H9 (cell line): ENCODE results near the gene SIGLEC10. TPM values are rescaled to one million over a fixed set of nuclear protein-coding genes. Genes with fewer than 3 reads are reported as not detected.

Experiments
- DNase-seq: peaks from one replicate; pipeline ENCODE4 v3.0.0-alpha.2; 2017
- H2AFZ ChIP-seq: one replicate; pipeline ENCODE4 v1.6.1; 2013; ENCODE audit warnings: mild to moderate bottlenecking, low read length, control low read depth, moderate library complexity
- H2AK5ac ChIP-seq: 2 replicates; pipeline ENCODE4 v1.6.1; 2013; ENCODE audit warnings: low read length, control low read depth, mixed read lengths; ENCODE audit not compliant: insufficient read length
- H2BK120ac ChIP-seq: one replicate; pipeline ENCODE4 v1.6.1; 2013; ENCODE audit warnings: low read depth, mild to moderate bottlenecking, low read length, control low read depth, inconsistent platforms; ENCODE audit not compliant: poor library complexity, severe bottlenecking
- H2BK12ac ChIP-seq: 2 replicates; pipeline ENCODE4 v1.6.1; 2013; ENCODE audit warnings: low read length, control low read depth, mixed read lengths, low read depth; ENCODE audit not compliant: insufficient read length
- H2BK15ac ChIP-seq: 2 replicates; pipeline ENCODE4 v1.6.1; 2013; ENCODE audit warnings: low read depth, low read length, control low read depth
- H2BK20ac ChIP-seq: one replicate; pipeline ENCODE4 v1.6.1; 2013; ENCODE audit warnings: low read depth, mild to moderate bottlenecking, low read length, control low read depth, inconsistent platforms; ENCODE audit not compliant: poor library complexity, severe bottlenecking
- H2BK5ac ChIP-seq: 2 replicates; pipeline ENCODE4 v1.6.1; 2013; ENCODE audit warnings: low read length, control low read depth, mixed read lengths; ENCODE audit not compliant: insufficient read length
- H3K14ac ChIP-seq: 2 replicates; pipeline ENCODE4 v1.6.1; 2013; ENCODE audit warnings: low read length, control low read depth; ENCODE audit not compliant: insufficient read depth
- H3K18ac ChIP-seq: 2 replicates; pipeline ENCODE4 v1.6.1; 2013; ENCODE audit warnings: low read depth, mild to moderate bottlenecking, mixed read lengths, low read length, control low read depth; ENCODE audit not compliant: insufficient read length
- H3K23ac ChIP-seq: 2 replicates; pipeline ENCODE4 v1.6.1; 2013; ENCODE audit warnings: low read length, control low read depth, mixed read lengths, low read depth; ENCODE audit not compliant: insufficient read length
- H3K23me2 ChIP-seq: 2 replicates; pipeline ENCODE4 v1.6.1; 2013; ENCODE audit warnings: low read depth, mild to moderate bottlenecking, mixed read lengths, low read length, control low read depth; ENCODE audit not compliant: insufficient read length, poor library complexity, severe bottlenecking
- H3K27ac ChIP-seq: 2 replicates; pipeline ENCODE4 v1.5.1; 2013; ENCODE audit warnings: low read length, control low read depth, mixed read lengths, low read depth; ENCODE audit not compliant: insufficient read length
- H3K27me3 ChIP-seq: 2 replicates; pipeline ENCODE4 v1.6.1; 2013; ENCODE audit warnings: low read length, control low read depth, inconsistent platforms; ENCODE audit not compliant: insufficient read depth
- H3K4ac ChIP-seq: 2 replicates; pipeline ENCODE4 v1.6.1; 2013; ENCODE audit warnings: low read depth, mild to moderate bottlenecking, control low read depth, inconsistent platforms, low read length, moderate library complexity
- H3K4me1 ChIP-seq: 2 replicates; pipeline ENCODE4 v1.6.1; 2013; ENCODE audit warnings: low read length, control low read depth, inconsistent platforms; ENCODE audit not compliant: insufficient read depth
- H3K4me2 ChIP-seq: 2 replicates; pipeline ENCODE4 v1.6.1; 2013; ENCODE audit warnings: low read length, control low read depth, mixed read lengths; ENCODE audit not compliant: insufficient read length, insufficient read depth
- H3K56ac ChIP-seq: 2 replicates; pipeline ENCODE4 v1.6.1; 2013; ENCODE audit warnings: low read depth, mild to moderate bottlenecking, mixed read lengths, low read length, control low read depth; ENCODE audit not compliant: insufficient read length
- H3K79me1 ChIP-seq: 2 replicates; pipeline ENCODE4 v1.6.1; 2013; ENCODE audit warnings: low read depth, mild to moderate bottlenecking, moderate library complexity, low read length, control low read depth, inconsistent platforms; ENCODE audit not compliant: insufficient read depth, poor library complexity, severe bottlenecking
- H3K79me2 ChIP-seq: 2 replicates; pipeline ENCODE4 v1.6.1; 2013; ENCODE audit warnings: low read length, control low read depth, inconsistent platforms; ENCODE audit not compliant: insufficient read depth
- H3K9ac ChIP-seq: 2 replicates; pipeline ENCODE4 v1.6.1; 2013; ENCODE audit warnings: low read length, control low read depth, mixed read lengths; ENCODE audit not compliant: insufficient read length; ENCODE audit errors: extremely low read depth
- H3K9me3 ChIP-seq: one replicate; pipeline ENCODE4 v1.6.1; 2013; ENCODE audit warnings: low read depth, low read length, inconsistent platforms; ENCODE audit not compliant: control insufficient read depth
- H3T11ph ChIP-seq: one replicate; pipeline ENCODE4 v1.6.1; 2013; ENCODE audit warnings: mild to moderate bottlenecking, low read length, control low read depth, inconsistent platforms
- H4K20me1 ChIP-seq: one replicate; pipeline ENCODE4 v1.6.1; 2013; ENCODE audit not compliant: control insufficient read depth, insufficient read length, insufficient read depth
- H4K5ac ChIP-seq: 2 replicates; pipeline ENCODE4 v1.6.1; 2013; ENCODE audit warnings: low read depth, mild to moderate bottlenecking, mixed read lengths, low read length, control low read depth; ENCODE audit not compliant: insufficient read length
- H4K8ac ChIP-seq: replicated peaks from 2 replicates; pipeline ENCODE4 v1.6.1; 2013; ENCODE audit warnings: low read length, control low read depth, mixed read lengths, low read depth; ENCODE audit not compliant: insufficient read length
- H4K91ac ChIP-seq: 2 replicates; pipeline ENCODE4 v1.6.1; 2013; ENCODE audit warnings: low read depth, mild to moderate bottlenecking, moderate library complexity, mixed read lengths, low read length, control low read depth; ENCODE audit not compliant: insufficient read length
- H3K27ac Mint-ChIP-seq, 3 experiments: 2 replicates in 2 of 3; 3 replicates in 1 of 3; pipeline ENCODE4 v1.8.0; 2020 to 2021; ENCODE audit warnings: mixed read lengths in 3 of 3, mild to moderate bottlenecking in 1 of 3, moderate library complexity in 1 of 3
- H3K27me3 Mint-ChIP-seq: 2 replicates; pipeline ENCODE4 v1.8.0; 2021; ENCODE audit warnings: low read depth, mild to moderate bottlenecking, moderate library complexity, mixed read lengths
- H3K36me3 Mint-ChIP-seq, 3 experiments: 2 replicates in 2 of 3; 3 replicates in 1 of 3; pipeline ENCODE4 v1.8.0; 2020 to 2021; ENCODE audit warnings: low read depth in 3 of 3, mixed read lengths in 3 of 3; ENCODE audit not compliant: insufficient read depth in 1 of 3
- H3K4me1 Mint-ChIP-seq, 2 experiments: 2 replicates each; pipeline ENCODE4 v1.8.0; 2020; ENCODE audit warnings: mixed read lengths in 2 of 2
- H3K4me3 Mint-ChIP-seq, 2 experiments: 2 replicates in 1 of 2; 3 replicates in 1 of 2; pipeline ENCODE4 v1.8.0; 2020 to 2021; ENCODE audit warnings: mild to moderate bottlenecking in 2 of 2, mixed read lengths in 2 of 2, moderate library complexity in 1 of 2
- H3K9me3 Mint-ChIP-seq, 2 experiments: 2 replicates in 1 of 2; 3 replicates in 1 of 2; pipeline ENCODE4 v1.8.0; 2020; ENCODE audit warnings: mild to moderate bottlenecking in 2 of 2, mixed read lengths in 2 of 2, moderate library complexity in 1 of 2
- CTCF ChIP-seq: fragments of 200-600 bp; sonication (generic); conservative IDR thresholded peaks from 3 replicates; pipeline ENCODE4 v1.8.0; 2021; ENCODE audit warnings: antibody characterized with exemption, mild to moderate bottlenecking
- WGBS: extraction: QIAGEN DNeasy Blood & Tissue Kit; methylation state at CpG from one replicate; pipeline ENCODE4 v1.1.7; 2013; ENCODE audit warnings: missing lambda C conversion rate, low lambda C conversion rate, mixed read lengths; ENCODE audit not compliant: insufficient read length; ENCODE audit errors: extremely low coverage; 5-methylcytosine and 5-hydroxymethylcytosine counted together
- total RNA-seq: library from RNA; stranded (reverse); gene quantifications from 2 replicates; pipeline ENCODE4 v1.2.1, GENCODE V29; 2021

Gene SIGLEC10
- total RNA-seq, 1 experiment from 2014 or later: not detected

- no peaks in the 10 kb centered on the region for H3K4me1 ChIP-seq
- peak overlapping the region; percentile 24 to 61; a peak in 4 of 5 replicates for H3K4me3 Mint-ChIP-seq
- no peak overlapping the region for H3K4me2 ChIP-seq
- H3K79me2 ChIP-seq: no peaks in the 10 kb centered on the region
- no peak overlapping the region for H3K56ac ChIP-seq
- no peak overlapping the region for H3K23ac ChIP-seq
- no peak overlapping the region for H2BK12ac ChIP-seq
- H3K27me3 ChIP-seq: no peaks in the 10 kb centered on the region
- no peak overlapping the region for H2BK5ac ChIP-seq
- H4K91ac ChIP-seq: no peak overlapping the region
- no peak overlapping the region for H3K14ac ChIP-seq
- no peaks in the 10 kb centered on the region for H3K27me3 Mint-ChIP-seq
- TF ChIP-seq CTCF: no peak
- H3K23me2 ChIP-seq: peaks cover 21% of the 10 kb centered on the region
- no peaks in the 10 kb centered on the region for H4K20me1 ChIP-seq
- WGBS: no CpG with 5 or more reads among the region's 15 CpGs
- H3K79me1 ChIP-seq: no peaks in the 10 kb centered on the region
- H3K9me3 Mint-ChIP-seq: no peaks in the 10 kb centered on the region
- peaks cover 32 to 34% of the 10 kb centered on the region in 2 experiments for H3K4me1 Mint-ChIP-seq
- H3T11ph ChIP-seq: no peak overlapping the region
- H3K36me3 Mint-ChIP-seq: no peaks in the 10 kb centered on the region
- H2BK120ac ChIP-seq: no peak overlapping the region
- no peak overlapping the region for H2AK5ac ChIP-seq
- no peak overlapping the region for H2BK15ac ChIP-seq
- no peak overlapping the region for H2BK20ac ChIP-seq
- no peak overlapping the region for H2AFZ ChIP-seq
- no peaks in the 10 kb centered on the region for H3K9me3 ChIP-seq
- no peak overlapping the region; a peak in 1 of 7 replicates for H3K27ac Mint-ChIP-seq
- no peak for DNase-seq
- H3K9ac ChIP-seq: no peak overlapping the region
- H4K5ac ChIP-seq: no peak overlapping the region
- H3K4ac ChIP-seq: no peak overlapping the region
- H3K27ac ChIP-seq: no peak overlapping the region
- no peak overlapping the region for H4K8ac ChIP-seq
- no peak overlapping the region for H3K18ac ChIP-seq
Observed at GRCh38 chr19:51364200-51365106, 53.0 kb downstream of the SIGLEC10 start.
